ENCODE measurements around the gene CD74. TPM values are rescaled to one million over a fixed set of nuclear protein-coding genes. Genes with fewer than 3 reads are reported as not detected.
A peak's percentile ranks its signal among the peaks of the same experiment; 100 is the strongest.
"Not testable (repeated sequence)": the region's sequence is repeated elsewhere in the genome, so short reads cannot be mapped to it uniquely, and the experiment has no call there.

Gene CD74
- total RNA-seq, 2 donors from 2014 or later, result 477 to 721 TPM

- Mint-ChIP-seq H3K36me3 (ENCODE audit: low read depth) (peaks cover 1% of the 10 kb centered on the region), H3K27me3 (peaks cover 2% of the 10 kb centered on the region), H3K4me3 (no peak overlapping the region), H3K27ac (no peak overlapping the region), H3K4me1 (peaks cover 15% of the 10 kb centered on the region)
- no peak for ATAC-seq
- DNase-seq, result no peak
- H3K9me3 ChIP-seq (ENCODE audit: control insufficient read depth, low read length, poor library complexity, severe bottlenecking), result no peaks in the 10 kb centered on the region
These were observed 21.8 kb upstream of the CD74 start for GRCh38 chr5:150434464-150434863.

GRCh38 chr5:150431574-150431973 is 18.9 kb upstream of the CD74 start:
- H3K27me3 Mint-ChIP-seq, result peaks cover 12% of the 10 kb centered on the region
- DNase-seq, result no peak
- ATAC-seq, result no peak
- H3K36me3 Mint-ChIP-seq (ENCODE audit: low read depth), result peaks cover 6% of the 10 kb centered on the region
- H3K4me3 Mint-ChIP-seq, result no peak overlapping the region
- no peak overlapping the region for H3K27ac Mint-ChIP-seq
- no peaks in the 10 kb centered on the region for H3K9me3 ChIP-seq (ENCODE audit: control insufficient read depth, low read length, poor library complexity, severe bottlenecking)
- H3K4me1 Mint-ChIP-seq, result peaks cover 13% of the 10 kb centered on the region

- no peak for DNase-seq
- H3K9me3 ChIP-seq (ENCODE audit: control insufficient read depth, low read length, poor library complexity, severe bottlenecking), result no peaks in the 10 kb centered on the region
- H3K27me3 Mint-ChIP-seq, result peaks cover 12% of the 10 kb centered on the region
- ATAC-seq, result no peak
- H3K4me1 Mint-ChIP-seq, result peaks cover 10% of the 10 kb centered on the region
- peaks cover 6% of the 10 kb centered on the region for H3K36me3 Mint-ChIP-seq (ENCODE audit: low read depth)
- no peak overlapping the region for H3K27ac Mint-ChIP-seq
- no peak overlapping the region for H3K4me3 Mint-ChIP-seq
These were observed 18.3 kb upstream of the CD74 start for GRCh38 chr5:150431048-150431447.

GRCh38 chr5:150429410-150429873 is 16.7 kb upstream of the CD74 start:
- ATAC-seq (peak; percentile 66), DNase-seq (no peak)
- no peaks in the 10 kb centered on the region for H3K9me3 ChIP-seq (ENCODE audit: control insufficient read depth, low read length, poor library complexity, severe bottlenecking)
- no peak overlapping the region for H3K4me3 Mint-ChIP-seq
- peaks cover 9% of the 10 kb centered on the region for H3K36me3 Mint-ChIP-seq (ENCODE audit: low read depth)
- peaks cover 12% of the 10 kb centered on the region for H3K27me3 Mint-ChIP-seq
- peak overlapping the region; percentile 82 for H3K27ac Mint-ChIP-seq
- peaks cover 7% of the 10 kb centered on the region for H3K4me1 Mint-ChIP-seq

GRCh38 chr5:150428978-150429377 is 16.3 kb upstream of the CD74 start:
- Mint-ChIP-seq H3K4me3 (no peak overlapping the region), H3K27ac (peak overlapping the region; percentile 82), H3K36me3 (ENCODE audit: low read depth) (peaks cover 9% of the 10 kb centered on the region), H3K4me1 (peaks cover 7% of the 10 kb centered on the region), H3K27me3 (peaks cover 12% of the 10 kb centered on the region)
- no peaks in the 10 kb centered on the region for H3K9me3 ChIP-seq (ENCODE audit: control insufficient read depth, low read length, poor library complexity, severe bottlenecking)
- ATAC-seq (no peak), DNase-seq (no peak)

GRCh38 chr5:150428106-150428876 is 15.6 kb upstream of the CD74 start:
- Mint-ChIP-seq H3K36me3 (ENCODE audit: low read depth) (peaks cover 9% of the 10 kb centered on the region), H3K27ac (no peak overlapping the region), H3K4me3 (no peak overlapping the region), H3K27me3 (peaks cover 12% of the 10 kb centered on the region), H3K4me1 (peaks cover 7% of the 10 kb centered on the region)
- H3K9me3 ChIP-seq (ENCODE audit: control insufficient read depth, low read length, poor library complexity, severe bottlenecking), result no peaks in the 10 kb centered on the region
- no peak for ATAC-seq
- DNase-seq, result no peak

- not testable (repeated sequence) for DNase-seq; H3K4me1 Mint-ChIP-seq; ATAC-seq; H3K27ac Mint-ChIP-seq; H3K4me3 Mint-ChIP-seq; H3K9me3 ChIP-seq (ENCODE audit: control insufficient read depth, low read length, poor library complexity, severe bottlenecking); H3K36me3 Mint-ChIP-seq (ENCODE audit: low read depth)
- H3K27me3 Mint-ChIP-seq, result peaks cover 12% of the 10 kb centered on the region
These were observed 13.5 kb upstream of the CD74 start for GRCh38 chr5:150426165-150426564.

- no peaks in the 10 kb centered on the region for H3K9me3 ChIP-seq (ENCODE audit: control insufficient read depth, low read length, poor library complexity, severe bottlenecking)
- peaks cover 3% of the 10 kb centered on the region for H3K4me1 Mint-ChIP-seq
- no peak overlapping the region for H3K27ac Mint-ChIP-seq
- no peaks in the 10 kb centered on the region for H3K27me3 Mint-ChIP-seq
- H3K4me3 Mint-ChIP-seq, result no peak overlapping the region
- peaks cover 3% of the 10 kb centered on the region for H3K36me3 Mint-ChIP-seq (ENCODE audit: low read depth)
- DNase-seq, result no peak
- no peak for ATAC-seq
These were observed 10.0 kb upstream of the CD74 start for GRCh38 chr5:150422758-150423157.

GRCh38 chr5:150422075-150422474 is 9.4 kb upstream of the CD74 start:
- Mint-ChIP-seq H3K27me3 (no peaks in the 10 kb centered on the region), H3K4me3 (no peak overlapping the region), H3K27ac (no peak overlapping the region), H3K4me1 (peaks cover 2% of the 10 kb centered on the region), H3K36me3 (ENCODE audit: low read depth) (peaks cover 3% of the 10 kb centered on the region)
- ATAC-seq, result no peak
- no peaks in the 10 kb centered on the region for H3K9me3 ChIP-seq (ENCODE audit: control insufficient read depth, low read length, poor library complexity, severe bottlenecking)
- no peak for DNase-seq

- H3K36me3 Mint-ChIP-seq (ENCODE audit: low read depth), result peaks cover 3% of the 10 kb centered on the region
- H3K4me1 Mint-ChIP-seq, result peaks cover 2% of the 10 kb centered on the region
- ATAC-seq (peak; percentile 77), DNase-seq (no peak)
- no peak overlapping the region for H3K4me3 Mint-ChIP-seq
- H3K27ac Mint-ChIP-seq, result peak overlapping the region; percentile 82
- no peaks in the 10 kb centered on the region for H3K9me3 ChIP-seq (ENCODE audit: control insufficient read depth, low read length, poor library complexity, severe bottlenecking)
- no peaks in the 10 kb centered on the region for H3K27me3 Mint-ChIP-seq
These were observed 7.0 kb upstream of the CD74 start for GRCh38 chr5:150419630-150420270.

- H3K4me3 Mint-ChIP-seq, result peak overlapping the region; percentile 92
- H3K27me3 Mint-ChIP-seq; H3K9me3 ChIP-seq (ENCODE audit: control insufficient read depth, low read length, poor library complexity, severe bottlenecking); H3K36me3 Mint-ChIP-seq (ENCODE audit: low read depth); ATAC-seq; DNase-seq: not testable (repeated sequence)
- H3K27ac Mint-ChIP-seq, result peak overlapping the region; percentile 97
- peaks cover 29% of the 10 kb centered on the region for H3K4me1 Mint-ChIP-seq
These were observed 1.4 kb upstream of the CD74 start for GRCh38 chr5:150413902-150414790.

GRCh38 chr5:150413176-150413901 is 629 bp upstream of the CD74 start:
- Mint-ChIP-seq H3K4me3 (peak overlapping the region; percentile 92), H3K27ac (peak overlapping the region; percentile 97), H3K36me3 (ENCODE audit: low read depth) (peaks cover 3% of the 10 kb centered on the region), H3K4me1 (peaks cover 33% of the 10 kb centered on the region), H3K27me3 (no peaks in the 10 kb centered on the region)
- DNase-seq (no peak), ATAC-seq (peak; percentile 44)
- H3K9me3 ChIP-seq (ENCODE audit: control insufficient read depth, low read length, poor library complexity, severe bottlenecking), result no peaks in the 10 kb centered on the region
